Suprapubic skin (tissue), 4 donors: Measurements from ENCODE around the gene TBC1D5.

Experiments
- CTCF ChIP-seq, 2 donors: fragments of 200-600 bp in 1 of 2; fragments of 450-650 bp in 1 of 2; sonication (generic) in 1 of 2; IDR thresholded peaks; one replicate each; pipeline ENCODE4 v1.5.1; 2016 to 2019; ENCODE audit warnings: antibody characterized with exemption in 2 of 2, mild to moderate bottlenecking in 1 of 2, moderate library complexity in 1 of 2
- POLR2A ChIP-seq, 2 donors: fragments of 450-650 bp; IDR thresholded peaks; one replicate each; pipeline ENCODE4 v1.6.1; 2017; ENCODE audit warnings: antibody characterized with exemption in 2 of 2, mild to moderate bottlenecking in 2 of 2, moderate library complexity in 2 of 2
- POLR2AphosphoS5 ChIP-seq, 3 donors: sonication (generic); formaldehyde crosslinking; IDR thresholded peaks; one replicate each; pipeline ENCODE4 v1.6.1; 2017; ENCODE audit warnings: antibody characterized with exemption in 3 of 3

GRCh38 chr3:17752436-17752835 is 10.0 kb upstream of the TBC1D5 start:
- TF ChIP-seq CTCF (IDR thresholded peaks at IDR 0.05): no peak
- TF ChIP-seq POLR2AphosphoS5 (IDR thresholded peaks at IDR 0.05): no peak
- TF ChIP-seq POLR2A (IDR thresholded peaks at IDR 0.05): no peak
